OCI-LY3 (cell line): ENCODE results near the gene MCCC1.

ENCODE experiments used
- H2AFZ ChIP-seq: fragments of 200-600, 300-600 bp; shearing (Covaris generic); 2 replicates; pipeline ENCODE4 v1.6.0; 2014; ENCODE audit warnings: antibody characterized with exemption, low read depth, low read length
- H3K27ac ChIP-seq: fragments of 200-600, 300-600 bp; sonication (generic); 2 replicates; pipeline ENCODE4 v1.5.1; 2014; ENCODE audit warnings: mild to moderate bottlenecking, low read length, moderate library complexity, mixed read lengths
- H3K27me3 ChIP-seq: fragments of 200-600, 300-600 bp; sonication (generic); 2 replicates; pipeline ENCODE4 v1.6.1; 2014; ENCODE audit warnings: low read depth, low read length, mixed read lengths
- H3K36me3 ChIP-seq: fragments of 200-600, 300-600 bp; sonication (generic); replicated peaks from 2 replicates; pipeline ENCODE3; 2014; ENCODE audit warnings: low read depth, low read length, mixed read lengths
- H3K4me1 ChIP-seq: fragments of 300-600, 200-600 bp; sonication (generic); 2 replicates; pipeline ENCODE4 v1.6.1; 2014; ENCODE audit warnings: low read length, mixed read lengths
- H3K4me2 ChIP-seq: fragments of 200-600, 300-600 bp; sonication (generic); 2 replicates; pipeline ENCODE4 v1.6.1; 2014; ENCODE audit warnings: low read length, mixed read lengths
- H3K4me3 ChIP-seq: fragments of 300-600, 200-600 bp; sonication (generic); 2 replicates; pipeline ENCODE4 v1.5.1; 2014; ENCODE audit warnings: antibody characterized with exemption, mild to moderate bottlenecking, low read length, moderate library complexity
- H3K79me2 ChIP-seq: fragments of 300-600, 200-600 bp; shearing (Covaris generic); 2 replicates; pipeline ENCODE4 v1.6.1; 2014; ENCODE audit warnings: mild to moderate bottlenecking, low read length, mixed read lengths
- H3K9ac ChIP-seq: fragments of 300-600, 200-600 bp; shearing (Covaris generic); 2 replicates; pipeline ENCODE4 v1.6.0; 2014; ENCODE audit warnings: mild to moderate bottlenecking, low read length, moderate library complexity
- H3K9me3 ChIP-seq: fragments of 200-600, 300-600 bp; shearing (Covaris generic); 2 replicates; pipeline ENCODE4 v1.6.1; 2014; ENCODE audit warnings: low read length, mixed read lengths; ENCODE audit not compliant: insufficient read depth
- H4K20me1 ChIP-seq: fragments of 200-600, 300-600 bp; sonication (generic); 2 replicates; pipeline ENCODE4 v1.6.1; 2016; ENCODE audit warnings: low read length, mixed read lengths; ENCODE audit not compliant: insufficient read depth
- CTCF ChIP-seq: fragments of 200-600, 300-600 bp; sonication (generic); IDR thresholded peaks from 2 replicates; pipeline ENCODE4 v1.5.1; 2014; ENCODE audit warnings: antibody characterized with exemption, low read length, low read depth
- EZH2phosphoT487 ChIP-seq: fragments of 200-600 bp; shearing (Covaris generic); IDR thresholded peaks from 2 replicates; pipeline ENCODE4 v1.6.1; 2018; ENCODE audit warnings: antibody characterized with exemption, mixed run types, low read depth

MCCC1 gene

GRCh38 chr3:183032880-183033555 lies 66.3 kb downstream of the MCCC1 start:
- no peak overlapping the region for H3K27ac ChIP-seq
- H3K9me3 ChIP-seq = no peaks in the 10 kb centered on the region
- no peaks in the 10 kb centered on the region for H4K20me1 ChIP-seq
- peaks cover 33% of the 10 kb centered on the region for H3K36me3 ChIP-seq
- no peaks in the 10 kb centered on the region for H3K4me1 ChIP-seq
- no peak overlapping the region for H2AFZ ChIP-seq
- no peaks in the 10 kb centered on the region for H3K27me3 ChIP-seq
- no peak overlapping the region for H3K4me3 ChIP-seq
- H3K9ac ChIP-seq = no peak overlapping the region
- TF ChIP-seq EZH2phosphoT487 (no peak), CTCF (no peak)
- no peak overlapping the region for H3K4me2 ChIP-seq
- no peaks in the 10 kb centered on the region for H3K79me2 ChIP-seq

GRCh38 chr3:183031826-183032225 lies 67.5 kb downstream of the MCCC1 start:
- no peaks in the 10 kb centered on the region for H3K79me2 ChIP-seq
- peaks cover 34% of the 10 kb centered on the region for H3K36me3 ChIP-seq
- no peak overlapping the region for H3K9ac ChIP-seq
- TF ChIP-seq EZH2phosphoT487 (no peak), CTCF (no peak)
- H4K20me1 ChIP-seq = no peaks in the 10 kb centered on the region
- no peaks in the 10 kb centered on the region for H3K4me1 ChIP-seq
- H3K4me2 ChIP-seq = no peak overlapping the region
- no peak overlapping the region for H3K4me3 ChIP-seq
- H3K27ac ChIP-seq = no peak overlapping the region
- H2AFZ ChIP-seq = no peak overlapping the region
- H3K9me3 ChIP-seq = no peaks in the 10 kb centered on the region
- no peaks in the 10 kb centered on the region for H3K27me3 ChIP-seq

- Histone ChIP-seq H2AFZ (no peak overlapping the region), H3K9me3 (no peaks in the 10 kb centered on the region), H3K36me3 (peaks cover 36% of the 10 kb centered on the region), H4K20me1 (no peaks in the 10 kb centered on the region), H3K9ac (no peak overlapping the region), H3K4me2 (no peak overlapping the region), H3K4me3 (no peak overlapping the region), H3K4me1 (no peaks in the 10 kb centered on the region), H3K27ac (no peak overlapping the region), H3K79me2 (no peaks in the 10 kb centered on the region), H3K27me3 (no peaks in the 10 kb centered on the region)
- TF ChIP-seq CTCF = no peak
- no peak for TF ChIP-seq EZH2phosphoT487
Observed at GRCh38 chr3:183028416-183028815, 70.9 kb downstream of the MCCC1 start.

GRCh38 chr3:183027276-183027675 lies 72.0 kb downstream of the MCCC1 start:
- H3K4me2 ChIP-seq = no peak overlapping the region
- H3K9me3 ChIP-seq = no peaks in the 10 kb centered on the region
- no peaks in the 10 kb centered on the region for H4K20me1 ChIP-seq
- H2AFZ ChIP-seq = no peak overlapping the region
- no peaks in the 10 kb centered on the region for H3K4me1 ChIP-seq
- H3K9ac ChIP-seq = no peak overlapping the region
- no peak overlapping the region for H3K4me3 ChIP-seq
- no peaks in the 10 kb centered on the region for H3K27me3 ChIP-seq
- peaks cover 35% of the 10 kb centered on the region for H3K36me3 ChIP-seq
- H3K27ac ChIP-seq = no peak overlapping the region
- H3K79me2 ChIP-seq = no peaks in the 10 kb centered on the region
- TF ChIP-seq CTCF = no peak
- no peak for TF ChIP-seq EZH2phosphoT487
